WTC11 (cell line): ENCODE results near the gene GNAS. TPM values are rescaled to one million over a fixed set of nuclear protein-coding genes. Genes with fewer than 3 reads are reported as not detected.

ENCODE experiments used
- ATAC-seq: fragments of 200-7000 bp; cut with Tn5 transposase; 2 replicates; pipeline ENCODE4 v1.10.0; 2021; ENCODE audit warnings: mild to moderate bottlenecking, moderate library complexity
- CTCF ChIA-PET: fragments of 300-600 bp; sonication (Branson Sonifier 250); formaldehyde crosslinking; loops from one replicate; lab custom pipeline; 2021; ENCODE audit warnings: antibody characterized with exemption; lab: Charles Lee
- POLR2A ChIA-PET: fragments of 350-600 bp; sonication (Branson Sonifier 250); formaldehyde crosslinking; loops from one replicate; lab custom pipeline; 2021; ENCODE audit warnings: antibody characterized with exemption; lab: Charles Lee
- DNase-seq: peaks from one replicate; pipeline ENCODE4 v3.0.0; 2021; ENCODE audit warnings: low spot score
- H3K27ac Mint-ChIP-seq: 2 replicates; pipeline ENCODE4 v1.8.0; 2021; ENCODE audit warnings: mixed read lengths
- H3K27me3 Mint-ChIP-seq: 2 replicates; pipeline ENCODE4 v1.8.0; 2021; ENCODE audit warnings: low read depth, mild to moderate bottlenecking, moderate library complexity, mixed read lengths
- H3K36me3 Mint-ChIP-seq: 2 replicates; pipeline ENCODE4 v1.8.0; 2021; ENCODE audit warnings: mixed read lengths
- H3K4me1 Mint-ChIP-seq: 2 replicates; pipeline ENCODE4 v1.8.0; 2022; ENCODE audit warnings: mixed read lengths
- H3K4me3 Mint-ChIP-seq: 2 replicates; pipeline ENCODE4 v1.8.0; 2021; ENCODE audit warnings: mild to moderate bottlenecking, moderate library complexity, mixed read lengths
- H3K9me3 Mint-ChIP-seq: 2 replicates; pipeline ENCODE4 v1.8.0; 2021; ENCODE audit warnings: mixed read lengths
- ATF2 ChIP-seq: sonication (generic); formaldehyde crosslinking; IDR thresholded peaks from 2 replicates; pipeline ENCODE4 v1.8.1; 2022; ENCODE audit warnings: low read depth, missing genetic modification reagents, borderline replicate concordance
- ETV6 ChIP-seq: sonication (generic); formaldehyde crosslinking; IDR thresholded peaks from 2 replicates; pipeline ENCODE4 v1.8.1; 2022; ENCODE audit warnings: mild to moderate bottlenecking, missing genetic modification reagents
- FOXJ3 ChIP-seq: sonication (generic); formaldehyde crosslinking; IDR thresholded peaks from 2 replicates; pipeline ENCODE4 v1.9.0; 2021; ENCODE audit warnings: missing genetic modification reagents, mild to moderate bottlenecking, borderline replicate concordance
- ZBTB43 ChIP-seq: sonication (generic); formaldehyde crosslinking; IDR thresholded peaks from 2 replicates; pipeline ENCODE4 v1.8.1; 2023; ENCODE audit warnings: mild to moderate bottlenecking, missing genetic modification reagents
- ZMAT4 ChIP-seq: fragments of 250-450 bp; sonication (Bioruptor Pico); IDR thresholded peaks from 2 replicates; pipeline ENCODE4 v1.9.0; 2021; ENCODE audit warnings: mild to moderate bottlenecking
- ZNF121 ChIP-seq: sonication (generic); formaldehyde crosslinking; IDR thresholded peaks from 2 replicates; pipeline ENCODE4 v1.8.0; 2023; ENCODE audit warnings: missing genetic modification reagents
- ZNF138 ChIP-seq: sonication (generic); formaldehyde crosslinking; conservative IDR thresholded peaks from 2 replicates; pipeline ENCODE4 v1.8.1; 2022; ENCODE audit warnings: mild to moderate bottlenecking, moderate library complexity, missing genetic modification reagents
- ZNF219 ChIP-seq: sonication (generic); formaldehyde crosslinking; IDR thresholded peaks from 2 replicates; pipeline ENCODE4 v1.8.0; 2023; ENCODE audit warnings: missing genetic modification reagents, mild to moderate bottlenecking, borderline replicate concordance
- ZNF263 ChIP-seq: sonication (generic); formaldehyde crosslinking; IDR thresholded peaks from 2 replicates; pipeline ENCODE4 v1.8.1; 2022; ENCODE audit warnings: low read depth, mild to moderate bottlenecking, moderate library complexity, missing genetic modification reagents
- ZNF423 ChIP-seq: fragments of 250-450 bp; sonication (Bioruptor Pico); IDR thresholded peaks from 2 replicates; pipeline ENCODE4 v2.1.2; 2022; ENCODE audit warnings: mild to moderate bottlenecking, moderate library complexity
- ZNF532 ChIP-seq: fragments of 250-450 bp; sonication (Bioruptor Pico); IDR thresholded peaks from 2 replicates; pipeline ENCODE4 v1.9.0; 2021; ENCODE audit warnings: mild to moderate bottlenecking, borderline replicate concordance
- ZNF671 ChIP-seq: fragments of 250-450 bp; sonication (Bioruptor Pico); IDR thresholded peaks from 2 replicates; pipeline ENCODE4 v1.8.0; 2021; ENCODE audit warnings: mild to moderate bottlenecking
- total RNA-seq: library from RNA; stranded (reverse); gene quantifications from 3 replicates; pipeline ENCODE4 v1.2.3, GENCODE V29; 2021
- TF ChIP-seq, protein P1 (sequence below): sonication (generic); formaldehyde crosslinking; IDR thresholded peaks from 2 replicates; pipeline ENCODE4 v1.8.1; 2023; ENCODE audit warnings: mild to moderate bottlenecking, missing genetic modification reagents, borderline replicate concordance
- TF ChIP-seq, protein P2 (sequence below): sonication (generic); formaldehyde crosslinking; IDR thresholded peaks from 2 replicates; pipeline ENCODE4 v1.8.1; 2023; ENCODE audit warnings: mild to moderate bottlenecking, missing genetic modification reagents, moderate library complexity
- TF ChIP-seq, protein P3 (sequence below): sonication (generic); formaldehyde crosslinking; IDR thresholded peaks from 2 replicates; pipeline ENCODE4 v1.8.0; 2022; ENCODE audit warnings: missing genetic modification reagents
- TF ChIP-seq, protein P4 (sequence below): sonication (generic); formaldehyde crosslinking; IDR thresholded peaks from 2 replicates; pipeline ENCODE4 v1.8.0; 2023; ENCODE audit warnings: missing genetic modification reagents

Gene GNAS
- total RNA-seq, 1 experiment from 2014 or later: 868 TPM

- H3K9me3 Mint-ChIP-seq: no peaks in the 10 kb centered on the region
- H3K4me3 Mint-ChIP-seq: no peak overlapping the region
- ATAC-seq: no peak
- POLR2A ChIA-PET: no interaction called here
- H3K27ac Mint-ChIP-seq: no peak overlapping the region; the same call in 1 of the 2 replicates
- no peaks in the 10 kb centered on the region for H3K27me3 Mint-ChIP-seq
- H3K36me3 Mint-ChIP-seq: peaks cover 71% of the 10 kb centered on the region
- CTCF ChIA-PET: interaction anchor here (0.8 kb wide), 2 partner anchors 29 to 124 kb away, joined by 3 read pairs; partner anchors contain the start of gene ATP5F1E
- DNase-seq: no peak
- TF ChIP-seq, protein P1, sequence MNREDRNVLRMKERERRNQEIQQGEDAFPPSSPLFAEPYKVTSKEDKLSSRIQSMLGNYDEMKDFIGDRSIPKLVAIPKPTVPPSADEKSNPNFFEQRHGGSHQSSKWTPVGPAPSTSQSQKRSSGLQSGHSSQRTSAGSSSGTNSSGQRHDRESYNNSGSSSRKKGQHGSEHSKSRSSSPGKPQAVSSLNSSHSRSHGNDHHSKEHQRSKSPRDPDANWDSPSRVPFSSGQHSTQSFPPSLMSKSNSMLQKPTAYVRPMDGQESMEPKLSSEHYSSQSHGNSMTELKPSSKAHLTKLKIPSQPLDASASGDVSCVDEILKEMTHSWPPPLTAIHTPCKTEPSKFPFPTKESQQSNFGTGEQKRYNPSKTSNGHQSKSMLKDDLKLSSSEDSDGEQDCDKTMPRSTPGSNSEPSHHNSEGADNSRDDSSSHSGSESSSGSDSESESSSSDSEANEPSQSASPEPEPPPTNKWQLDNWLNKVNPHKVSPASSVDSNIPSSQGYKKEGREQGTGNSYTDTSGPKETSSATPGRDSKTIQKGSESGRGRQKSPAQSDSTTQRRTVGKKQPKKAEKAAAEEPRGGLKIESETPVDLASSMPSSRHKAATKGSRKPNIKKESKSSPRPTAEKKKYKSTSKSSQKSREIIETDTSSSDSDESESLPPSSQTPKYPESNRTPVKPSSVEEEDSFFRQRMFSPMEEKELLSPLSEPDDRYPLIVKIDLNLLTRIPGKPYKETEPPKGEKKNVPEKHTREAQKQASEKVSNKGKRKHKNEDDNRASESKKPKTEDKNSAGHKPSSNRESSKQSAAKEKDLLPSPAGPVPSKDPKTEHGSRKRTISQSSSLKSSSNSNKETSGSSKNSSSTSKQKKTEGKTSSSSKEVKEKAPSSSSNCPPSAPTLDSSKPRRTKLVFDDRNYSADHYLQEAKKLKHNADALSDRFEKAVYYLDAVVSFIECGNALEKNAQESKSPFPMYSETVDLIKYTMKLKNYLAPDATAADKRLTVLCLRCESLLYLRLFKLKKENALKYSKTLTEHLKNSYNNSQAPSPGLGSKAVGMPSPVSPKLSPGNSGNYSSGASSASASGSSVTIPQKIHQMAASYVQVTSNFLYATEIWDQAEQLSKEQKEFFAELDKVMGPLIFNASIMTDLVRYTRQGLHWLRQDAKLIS (CRISPR knock-in tag): no peak
- TF ChIP-seq ZNF532 (CRISPR knock-in tag): no peak
- TF ChIP-seq ATF2 (CRISPR knock-in tag): no peak
- TF ChIP-seq ZNF138 (CRISPR knock-in tag): no peak
- TF ChIP-seq, protein P2, sequence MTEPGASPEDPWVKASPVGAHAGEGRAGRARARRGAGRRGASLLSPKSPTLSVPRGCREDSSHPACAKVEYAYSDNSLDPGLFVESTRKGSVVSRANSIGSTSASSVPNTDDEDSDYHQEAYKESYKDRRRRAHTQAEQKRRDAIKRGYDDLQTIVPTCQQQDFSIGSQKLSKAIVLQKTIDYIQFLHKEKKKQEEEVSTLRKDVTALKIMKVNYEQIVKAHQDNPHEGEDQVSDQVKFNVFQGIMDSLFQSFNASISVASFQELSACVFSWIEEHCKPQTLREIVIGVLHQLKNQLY (CRISPR knock-in tag): no peak
- no peak for TF ChIP-seq ZNF219
- no peak for TF ChIP-seq ETV6 (CRISPR knock-in tag)
- no peak for TF ChIP-seq ZNF263
- H3K4me1 Mint-ChIP-seq: no peaks in the 10 kb centered on the region
These were observed 56.4 kb downstream of the GNAS start for GRCh38 chr20:58908941-58909340.

- H3K4me1 Mint-ChIP-seq: no peaks in the 10 kb centered on the region
- no peaks in the 10 kb centered on the region for H3K27me3 Mint-ChIP-seq
- H3K9me3 Mint-ChIP-seq: no peaks in the 10 kb centered on the region
- DNase-seq (no peak), ATAC-seq (no peak)
- POLR2A ChIA-PET: no interaction called here
- H3K4me3 Mint-ChIP-seq: no peak overlapping the region
- no peak overlapping the region for H3K27ac Mint-ChIP-seq
- H3K36me3 Mint-ChIP-seq: peaks cover 65% of the 10 kb centered on the region
- CTCF ChIA-PET: interaction anchor here (0.8 kb wide), 1 partner anchor 28 kb away, joined by 3 read pairs; no protein-coding TSS in a partner anchor
- TF ChIP-seq, protein P3, sequence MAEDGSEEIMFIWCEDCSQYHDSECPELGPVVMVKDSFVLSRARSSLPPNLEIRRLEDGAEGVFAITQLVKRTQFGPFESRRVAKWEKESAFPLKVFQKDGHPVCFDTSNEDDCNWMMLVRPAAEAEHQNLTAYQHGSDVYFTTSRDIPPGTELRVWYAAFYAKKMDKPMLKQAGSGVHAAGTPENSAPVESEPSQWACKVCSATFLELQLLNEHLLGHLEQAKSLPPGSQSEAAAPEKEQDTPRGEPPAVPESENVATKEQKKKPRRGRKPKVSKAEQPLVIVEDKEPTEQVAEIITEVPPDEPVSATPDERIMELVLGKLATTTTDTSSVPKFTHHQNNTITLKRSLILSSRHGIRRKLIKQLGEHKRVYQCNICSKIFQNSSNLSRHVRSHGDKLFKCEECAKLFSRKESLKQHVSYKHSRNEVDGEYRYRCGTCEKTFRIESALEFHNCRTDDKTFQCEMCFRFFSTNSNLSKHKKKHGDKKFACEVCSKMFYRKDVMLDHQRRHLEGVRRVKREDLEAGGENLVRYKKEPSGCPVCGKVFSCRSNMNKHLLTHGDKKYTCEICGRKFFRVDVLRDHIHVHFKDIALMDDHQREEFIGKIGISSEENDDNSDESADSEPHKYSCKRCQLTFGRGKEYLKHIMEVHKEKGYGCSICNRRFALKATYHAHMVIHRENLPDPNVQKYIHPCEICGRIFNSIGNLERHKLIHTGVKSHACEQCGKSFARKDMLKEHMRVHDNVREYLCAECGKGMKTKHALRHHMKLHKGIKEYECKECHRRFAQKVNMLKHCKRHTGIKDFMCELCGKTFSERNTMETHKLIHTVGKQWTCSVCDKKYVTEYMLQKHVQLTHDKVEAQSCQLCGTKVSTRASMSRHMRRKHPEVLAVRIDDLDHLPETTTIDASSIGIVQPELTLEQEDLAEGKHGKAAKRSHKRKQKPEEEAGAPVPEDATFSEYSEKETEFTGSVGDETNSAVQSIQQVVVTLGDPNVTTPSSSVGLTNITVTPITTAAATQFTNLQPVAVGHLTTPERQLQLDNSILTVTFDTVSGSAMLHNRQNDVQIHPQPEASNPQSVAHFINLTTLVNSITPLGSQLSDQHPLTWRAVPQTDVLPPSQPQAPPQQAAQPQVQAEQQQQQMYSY (CRISPR knock-in tag): no peak
- no peak for TF ChIP-seq ZNF671 (CRISPR knock-in tag)
- TF ChIP-seq, protein P4, sequence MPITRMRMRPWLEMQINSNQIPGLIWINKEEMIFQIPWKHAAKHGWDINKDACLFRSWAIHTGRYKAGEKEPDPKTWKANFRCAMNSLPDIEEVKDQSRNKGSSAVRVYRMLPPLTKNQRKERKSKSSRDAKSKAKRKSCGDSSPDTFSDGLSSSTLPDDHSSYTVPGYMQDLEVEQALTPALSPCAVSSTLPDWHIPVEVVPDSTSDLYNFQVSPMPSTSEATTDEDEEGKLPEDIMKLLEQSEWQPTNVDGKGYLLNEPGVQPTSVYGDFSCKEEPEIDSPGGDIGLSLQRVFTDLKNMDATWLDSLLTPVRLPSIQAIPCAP (CRISPR knock-in tag): no peak
- TF ChIP-seq FOXJ3 (CRISPR knock-in tag): no peak
- no peak for TF ChIP-seq ZMAT4 (CRISPR knock-in tag)
- TF ChIP-seq ZNF121 (CRISPR knock-in tag): no peak
- TF ChIP-seq ATF2 (CRISPR knock-in tag): no peak
- TF ChIP-seq ZBTB43: no peak
- TF ChIP-seq ZNF423 (CRISPR knock-in tag): no peak
These were observed 57.1 kb downstream of the GNAS start for GRCh38 chr20:58909585-58909984.
